HEK293 (cell line): ENCODE measurements around the gene FBXL13.
A peak's percentile ranks its signal among the peaks of the same experiment; 100 is the strongest.

ENCODE experiments used
- BCL11B ChIP-seq: fragments of 450-650 bp; formaldehyde crosslinking; IDR thresholded peaks from 2 replicates; pipeline ENCODE4 v1.5.1; 2016; ENCODE audit warnings: low read depth, missing biosample characterization, missing genetic modification characterization
- GLIS1 ChIP-seq: fragments of 450-650 bp; formaldehyde crosslinking; IDR thresholded peaks from 2 replicates; pipeline ENCODE4 v1.5.1; 2016; ENCODE audit warnings: missing biosample characterization, missing genetic modification characterization
- KLF10 ChIP-seq: fragments of 450-650 bp; IDR thresholded peaks from 2 replicates; pipeline ENCODE4 v1.5.1; 2018; ENCODE audit warnings: missing biosample characterization, mild to moderate bottlenecking, missing genetic modification characterization
- MZF1 ChIP-seq: fragments of 450-650 bp; formaldehyde crosslinking; IDR thresholded peaks from 2 replicates; pipeline ENCODE4 v1.5.1; 2017; ENCODE audit warnings: missing biosample characterization, missing genetic modification characterization, borderline replicate concordance
- PRDM1 ChIP-seq: fragments of 450-650 bp; formaldehyde crosslinking; IDR thresholded peaks from 2 replicates; pipeline ENCODE4; 2016; ENCODE audit warnings: missing biosample characterization, missing genetic modification characterization
- PRDM10 ChIP-seq: fragments of 450-650 bp; formaldehyde crosslinking; IDR thresholded peaks from 2 replicates; pipeline ENCODE4 v1.5.1; 2016; ENCODE audit warnings: missing biosample characterization, missing genetic modification characterization
- YY1 ChIP-seq: fragments of 450-650 bp; formaldehyde crosslinking; IDR thresholded peaks from 2 replicates; pipeline ENCODE4 v1.5.1; 2018; ENCODE audit warnings: missing biosample characterization, missing genetic modification characterization
- ZBTB1 ChIP-seq: fragments of 450-650 bp; formaldehyde crosslinking; IDR thresholded peaks from 2 replicates; pipeline ENCODE4 v1.5.1; 2016; ENCODE audit warnings: missing biosample characterization, missing genetic modification characterization
- ZBTB17 ChIP-seq: fragments of 450-650 bp; formaldehyde crosslinking; IDR thresholded peaks from 2 replicates; pipeline ENCODE4 v1.5.1; 2016; ENCODE audit warnings: missing biosample characterization, missing genetic modification characterization
- ZBTB20 ChIP-seq: fragments of 450-650 bp; formaldehyde crosslinking; IDR thresholded peaks from 2 replicates; pipeline ENCODE4 v1.5.1; 2016; ENCODE audit warnings: missing biosample characterization, missing genetic modification characterization
- ZBTB8A ChIP-seq: fragments of 450-650 bp; formaldehyde crosslinking; IDR thresholded peaks from 2 replicates; pipeline ENCODE4 v1.5.1; 2016; ENCODE audit warnings: missing biosample characterization, missing genetic modification characterization
- ZNF18 ChIP-seq: fragments of 450-650 bp; formaldehyde crosslinking; IDR thresholded peaks from 2 replicates; pipeline ENCODE4 v1.5.1; 2016; ENCODE audit warnings: missing biosample characterization, missing genetic modification characterization
- ZNF211 ChIP-seq: fragments of 450-650 bp; formaldehyde crosslinking; IDR thresholded peaks from 2 replicates; pipeline ENCODE4 v1.5.1; 2016; ENCODE audit warnings: low read depth, missing biosample characterization, missing genetic modification characterization
- ZNF239 ChIP-seq: fragments of 450-650 bp; formaldehyde crosslinking; IDR thresholded peaks from 2 replicates; pipeline ENCODE4 v1.5.1; 2016; ENCODE audit warnings: missing biosample characterization, missing genetic modification characterization
- ZNF292 ChIP-seq: fragments of 450-650 bp; formaldehyde crosslinking; IDR thresholded peaks from 2 replicates; pipeline ENCODE4 v1.5.1; 2016; ENCODE audit warnings: low read depth, missing biosample characterization, missing genetic modification characterization, borderline replicate concordance
- ZNF311 ChIP-seq: fragments of 450-650 bp; formaldehyde crosslinking; IDR thresholded peaks from 2 replicates; pipeline ENCODE4 v1.5.1; 2017; ENCODE audit warnings: missing biosample characterization, missing genetic modification characterization, borderline replicate concordance
- ZNF433 ChIP-seq: fragments of 450-650 bp; formaldehyde crosslinking; IDR thresholded peaks from 2 replicates; pipeline ENCODE4 v1.5.1; 2016; ENCODE audit warnings: missing biosample characterization, missing genetic modification characterization, low read depth
- ZNF585B ChIP-seq: fragments of 450-650 bp; formaldehyde crosslinking; IDR thresholded peaks from 2 replicates; pipeline ENCODE4 v1.5.1; 2016; ENCODE audit warnings: missing biosample characterization, missing genetic modification characterization
- ZNF600 ChIP-seq: fragments of 450-650 bp; formaldehyde crosslinking; IDR thresholded peaks from 2 replicates; pipeline ENCODE4 v1.5.1; 2016; ENCODE audit warnings: missing biosample characterization, missing genetic modification characterization
- ZNF660 ChIP-seq: fragments of 450-650 bp; IDR thresholded peaks from 2 replicates; pipeline ENCODE4 v1.5.1; 2018; ENCODE audit warnings: missing biosample characterization, mild to moderate bottlenecking, missing genetic modification characterization
- ZNF670 ChIP-seq: fragments of 450-650 bp; formaldehyde crosslinking; IDR thresholded peaks from 2 replicates; pipeline ENCODE4 v1.5.1; 2016; ENCODE audit warnings: missing biosample characterization, missing genetic modification characterization, low read depth
- ZNF692 ChIP-seq: fragments of 450-650 bp; formaldehyde crosslinking; IDR thresholded peaks from 2 replicates; pipeline ENCODE4 v1.5.1; 2016; ENCODE audit warnings: missing biosample characterization, missing genetic modification characterization
- ZSCAN16 ChIP-seq: fragments of 450-650 bp; formaldehyde crosslinking; IDR thresholded peaks from 2 replicates; pipeline ENCODE4 v1.5.1; 2016; ENCODE audit warnings: missing biosample characterization, missing genetic modification characterization
- ZSCAN30 ChIP-seq: fragments of 450-650 bp; IDR thresholded peaks from 2 replicates; pipeline ENCODE4 v1.5.1; 2018; ENCODE audit warnings: missing biosample characterization, mild to moderate bottlenecking, missing genetic modification characterization, moderate library complexity

FBXL13 gene

DNA sequence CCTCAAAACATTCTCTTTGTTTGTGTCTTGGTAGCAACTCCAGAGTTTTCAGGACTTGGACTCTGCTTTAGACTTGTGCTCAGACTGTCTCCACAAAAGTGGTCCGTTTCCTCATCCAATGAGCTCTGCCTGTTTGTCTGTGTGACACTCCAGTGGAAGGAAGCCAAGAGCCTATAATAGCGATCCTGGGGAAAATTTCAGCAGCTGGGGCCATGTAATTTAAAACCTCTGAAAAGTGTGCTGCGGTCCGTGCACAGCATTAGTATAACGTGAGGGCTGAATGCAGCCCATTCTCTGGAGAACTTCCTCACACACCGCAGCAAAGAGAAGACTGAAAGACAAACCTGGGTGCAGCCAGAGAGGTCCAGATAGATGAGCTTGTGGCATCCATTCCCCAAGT lies 161.9 kb downstream of the FBXL13 start, which contains the start of gene LRRC17 (continued):
- TF ChIP-seq ZNF692 (peak; percentile 45; the same call in 1 of the 2 replicates), ZNF311 (no peak), ZNF670 (tag by site-specific recombination) (no peak), ZNF660 (tag by site-specific recombination) (0 out of 2 replicates have a peak, but pooled peaks have one; percentile 41), YY1 (no peak), ZBTB20 (tag by site-specific recombination) (peak; percentile 40; the same call in 1 of the 2 replicates), BCL11B (tag by site-specific recombination) (no peak), ZNF211 (tag by site-specific recombination) (no peak), ZBTB1 (tag by site-specific recombination) (no peak), ZNF292 (tag by site-specific recombination) (no peak), ZNF239 (tag by site-specific recombination) (no peak), ZBTB17 (tag by site-specific recombination) (peak; percentile 91), ZNF585B (tag by site-specific recombination) (no peak), MZF1 (tag by site-specific recombination) (no peak; the same call in 1 of the 2 replicates), GLIS1 (peak; percentile 14; the same call in 1 of the 2 replicates), ZSCAN16 (no peak), ZNF18 (tag by site-specific recombination) (0 out of 2 replicates have a peak, but pooled peaks have one; percentile 16), KLF10 (tag by site-specific recombination) (no peak), ZBTB8A (tag by site-specific recombination) (no peak), PRDM10 (0 out of 2 replicates have a peak, but pooled peaks have one; percentile 23), ZNF433 (no peak), ZNF600 (tag by site-specific recombination) (peak; percentile 81), PRDM1 (tag by site-specific recombination) (0 out of 2 replicates have a peak, but pooled peaks have one; percentile 44), ZSCAN30 (tag by site-specific recombination) (peak; percentile 70; the same call in 1 of the 2 replicates)
